Measurements from ENCODE around the gene DUS2. TPM values are rescaled to one million over a fixed set of nuclear protein-coding genes. Genes with fewer than 3 reads are reported as not detected.
"Not testable (repeated sequence)": the region's sequence is repeated elsewhere in the genome, so short reads cannot be mapped to it uniquely, and the experiment has no call there.

The DUS2 gene
- total and polyA plus RNA-seq, 8 donors: 13.9 to 22.4 (median 16.6) TPM

GRCh38 chr16:68097088-68097487, 74.0 kb downstream of the DUS2 start:
- H3K4me1 ChIP-seq: peaks cover 13 to 35% of the 10 kb centered on the region in 2 donors
- no peak overlapping the region for H3K4me3 ChIP-seq
- peaks cover 0 to 5% of the 10 kb centered on the region in 2 donors for H3K36me3 ChIP-seq
- no peak for TF ChIP-seq CTCF (IDR thresholded peaks at IDR 0.05)
- no peak overlapping the region for H3K27ac ChIP-seq
- H3K9me3 ChIP-seq: no peaks in the 10 kb centered on the region
- no peak for DNase-seq
- H3K27me3 ChIP-seq: no peaks in the 10 kb centered on the region
- no peak for ATAC-seq
- intact Hi-C loops (cut with DNase I): loop anchor here in 1 of 2 donors (10.0 kb wide), 1 partner anchor 128 kb away; no protein-coding TSS in a partner anchor

- no peak overlapping the region for H3K4me3 ChIP-seq
- no peaks in the 10 kb centered on the region for H3K9me3 ChIP-seq
- peaks cover 5 to 29% of the 10 kb centered on the region in 2 donors for H3K4me1 ChIP-seq
- H3K27ac ChIP-seq: no peak overlapping the region
- ATAC-seq (no peak), DNase-seq (no peak)
- TF ChIP-seq CTCF (IDR thresholded peaks at IDR 0.05): no peak
- intact Hi-C loops (cut with DNase I): loop anchor here in 1 of 2 donors (10.0 kb wide), 1 partner anchor 127 kb away; no protein-coding TSS in a partner anchor
- peaks cover 0 to 5% of the 10 kb centered on the region in 2 donors for H3K36me3 ChIP-seq
- no peaks in the 10 kb centered on the region for H3K27me3 ChIP-seq
Measured at GRCh38 chr16:68097895-68098294, 74.8 kb downstream of the DUS2 start.

GRCh38 chr16:68100488-68100887, 77.4 kb downstream of the DUS2 start:
- no peak for ATAC-seq
- no peak for DNase-seq
- Histone ChIP-seq H3K27me3 (no peaks in the 10 kb centered on the region), H3K4me1 (peaks cover 0 to 3% of the 10 kb centered on the region in 2 donors), H3K27ac (no peak overlapping the region), H3K4me3 (no peak overlapping the region), H3K9me3 (peaks cover 0 to 2% of the 10 kb centered on the region in 2 donors), H3K36me3 (peaks cover 0 to 5% of the 10 kb centered on the region in 2 donors)
- intact Hi-C loops (cut with DNase I): no loop called here
- no peak for TF ChIP-seq CTCF (IDR thresholded peaks at IDR 0.05)

- DNase-seq (no peak), ATAC-seq (no peak)
- Histone ChIP-seq H3K27me3 (no peaks in the 10 kb centered on the region), H3K4me1 (peaks cover 0 to 6% of the 10 kb centered on the region in 2 donors), H3K9me3 (peaks cover 0 to 13% of the 10 kb centered on the region in 2 donors), H3K4me3 (no peak overlapping the region), H3K27ac (no peak overlapping the region), H3K36me3 (no peaks in the 10 kb centered on the region)
- intact Hi-C loops (cut with DNase I): no loop called here
- TF ChIP-seq CTCF (IDR thresholded peaks at IDR 0.05): no peak
Measured at GRCh38 chr16:68105611-68106010, 82.5 kb downstream of the DUS2 start.

GRCh38 chr16:68107230-68107928, 84.3 kb downstream of the DUS2 start:
- ATAC-seq; H3K4me1 ChIP-seq; H3K27me3 ChIP-seq; H3K36me3 ChIP-seq; intact Hi-C loops (cut with DNase I); H3K4me3 ChIP-seq; DNase-seq; H3K27ac ChIP-seq: not testable (repeated sequence)
- H3K9me3 ChIP-seq: peaks cover 0 to 13% of the 10 kb centered on the region in 2 donors

- ATAC-seq; intact Hi-C loops (cut with DNase I): not testable (repeated sequence)
Measured at GRCh38 chr16:68109156-68109555, 86.1 kb downstream of the DUS2 start.

GRCh38 chr16:68110611-68111010, 87.5 kb downstream of the DUS2 start:
- DNase-seq; ATAC-seq; H3K36me3 ChIP-seq; H3K27ac ChIP-seq; H3K4me3 ChIP-seq; H3K27me3 ChIP-seq; intact Hi-C loops (cut with DNase I): not testable (repeated sequence)
- Histone ChIP-seq H3K4me1 (peaks cover 6 to 31% of the 10 kb centered on the region in 2 donors), H3K9me3 (peaks cover 0 to 10% of the 10 kb centered on the region in 2 donors)

More at GRCh38 chr16:68109156-68109555, 86.1 kb downstream of the DUS2 start:
- not testable (repeated sequence) for H3K36me3 ChIP-seq, H3K27ac ChIP-seq, H3K27me3 ChIP-seq, DNase-seq, H3K4me3 ChIP-seq
- Histone ChIP-seq H3K4me1 (peaks cover 6 to 20% of the 10 kb centered on the region in 2 donors), H3K9me3 (peaks cover 0 to 13% of the 10 kb centered on the region in 2 donors)
